Endothelial cell of umbilical vein (primary cell): ENCODE measurements around the gene NTN4. TPM values are rescaled to one million over a fixed set of nuclear protein-coding genes. Genes with fewer than 3 reads are reported as not detected.

Experiments used
- BruUV-seq: library from RNA; stranded (reverse); fragments of 400-500 nt; replicated peaks from 2 replicates; lab custom pipeline; 2021; lab: Mats Ljungman, UMichigan
- CTCF ChIA-PET: fragments of 300-600, 350-600 bp; sonication (Branson Sonifier 250); formaldehyde crosslinking; loops from one replicate; lab custom pipeline; 2021; ENCODE audit warnings: antibody characterized with exemption, inconsistent platforms; lab: Charles Lee
- POLR2A ChIA-PET: fragments of 300-600, 350-600 bp; sonication (Branson Sonifier 250); formaldehyde crosslinking; loops from one replicate; lab custom pipeline; 2021; ENCODE audit warnings: antibody characterized with exemption, inconsistent platforms; lab: Charles Lee
- DNase-seq: peaks from one replicate; pipeline ENCODE4 v3.0.0-alpha.2; 2011; ENCODE audit warnings: low read depth, low spot score
- FAIRE-seq: peaks from 2 replicates; lab custom pipeline; 2011; peaks lifted over from hg19 to GRCh38; lab: Jason Lieb, UNC
- H2AFZ ChIP-seq: 2 replicates; pipeline ENCODE4 v1.6.0; 2012; ENCODE audit warnings: low read depth, low read length, control low read depth, inconsistent platforms
- H3K27ac ChIP-seq: 2 replicates; pipeline ENCODE4 v1.5.1; 2011; ENCODE audit warnings: low read depth, mild to moderate bottlenecking, control low read depth, low read length, moderate library complexity; ENCODE audit not compliant: insufficient read depth
- H3K27me3 ChIP-seq, 2 experiments: 2 replicates each; pipeline versions ENCODE4 v1.6.0 to v1.6.1; 2011; ENCODE audit warnings: low read length in 2 of 2, mixed read lengths in 1 of 2; ENCODE audit not compliant: control insufficient read depth in 2 of 2, insufficient read depth in 2 of 2
- H3K36me3 ChIP-seq, 2 experiments: 2 replicates in 1 of 2; 3 replicates in 1 of 2; pipeline ENCODE4 v1.5.1; 2011; ENCODE audit warnings: low read length in 2 of 2, mild to moderate bottlenecking in 1 of 2, moderate library complexity in 1 of 2; ENCODE audit not compliant: control insufficient read depth in 2 of 2, insufficient read depth in 2 of 2; ENCODE audit errors: extremely low read depth in 1 of 2
- H3K4me1 ChIP-seq: 3 replicates; pipeline ENCODE4 v1.5.1; 2011; ENCODE audit warnings: mild to moderate bottlenecking, low read length; ENCODE audit not compliant: control insufficient read depth, insufficient read depth; ENCODE audit errors: extremely low read depth
- H3K4me2 ChIP-seq: 2 replicates; pipeline ENCODE4 v1.6.1; 2011; ENCODE audit warnings: low read length, control low read depth, mixed read lengths; ENCODE audit not compliant: insufficient read depth
- H3K4me3 ChIP-seq, 3 experiments: fragments of 200-600 bp in 1 of 3; sonication (generic), shearing (Covaris generic) in 1 of 3; replicated peaks in 1 of 3; 2 replicates each; pipeline ENCODE4 v1.5.1; 2011 to 2016; ENCODE audit warnings: control low read depth in 3 of 3, low read length in 3 of 3, mild to moderate bottlenecking in 2 of 3, inconsistent platforms in 1 of 3, low read depth in 1 of 3, moderate library complexity in 1 of 3; ENCODE audit not compliant: insufficient read depth in 1 of 3
- H3K79me2 ChIP-seq: 2 replicates; pipeline ENCODE4 v1.6.0; 2012; ENCODE audit warnings: low read length, inconsistent platforms; ENCODE audit not compliant: control insufficient read depth, insufficient read depth
- H3K9ac ChIP-seq: replicated peaks from 2 replicates; pipeline ENCODE3; 2011; ENCODE audit warnings: low read length, control low read depth; ENCODE audit not compliant: insufficient read depth; ENCODE audit errors: extremely low read depth
- H3K9me1 ChIP-seq: replicated peaks from 3 replicates; pipeline ENCODE4 v1.6.0; 2011; ENCODE audit warnings: mild to moderate bottlenecking, low read length; ENCODE audit not compliant: control insufficient read depth, insufficient read depth; ENCODE audit errors: extremely low read depth
- H3K9me3 ChIP-seq: replicated peaks from 2 replicates; pipeline ENCODE4 v1.5.1; 2012; ENCODE audit warnings: low read length, inconsistent platforms; ENCODE audit not compliant: control insufficient read depth, insufficient read depth
- H4K20me1 ChIP-seq: replicated peaks from 2 replicates; pipeline ENCODE3; 2011; ENCODE audit warnings: mild to moderate bottlenecking, low read length; ENCODE audit not compliant: control insufficient read depth, insufficient read depth; ENCODE audit errors: extremely low read depth
- CTCF ChIP-seq, 2 donors: IDR thresholded peaks; 1 replicate in 1 of 2; 2 replicates in 1 of 2; pipeline ENCODE4 v1.5.1; 2011; ENCODE audit warnings: low read length in 2 of 2, mild to moderate bottlenecking in 2 of 2, moderate library complexity in 2 of 2, control low read depth in 1 of 2, inconsistent platforms in 1 of 2, low read depth in 1 of 2; ENCODE audit not compliant: insufficient read depth in 1 of 2; ENCODE audit errors: extremely low read depth in 1 of 2
- EZH2 ChIP-seq: IDR thresholded peaks from 2 replicates; pipeline ENCODE4 v1.6.1; 2012; ENCODE audit warnings: borderline replicate concordance, low read depth, mild to moderate bottlenecking, moderate library complexity, low read length, inconsistent platforms; ENCODE audit not compliant: severe bottlenecking
- FOS ChIP-seq: IDR thresholded peaks from 2 replicates; pipeline ENCODE4 v1.6.1; 2011; ENCODE audit warnings: mild to moderate bottlenecking, low read length, moderate library complexity, borderline replicate concordance; ENCODE audit not compliant: insufficient read depth
- GATA2 ChIP-seq: IDR thresholded peaks from 2 replicates; pipeline ENCODE4 v1.7.0; 2011; ENCODE audit warnings: low read depth, mild to moderate bottlenecking, moderate library complexity, mixed read lengths, low read length; ENCODE audit not compliant: insufficient read length, insufficient read depth
- JUN ChIP-seq: IDR thresholded peaks from 2 replicates; pipeline ENCODE4 v1.6.1; 2011; ENCODE audit warnings: borderline replicate concordance, low read depth; ENCODE audit not compliant: insufficient read length, insufficient read depth
- MAX ChIP-seq: IDR thresholded peaks from 2 replicates; pipeline ENCODE4 v1.6.1; 2011; ENCODE audit not compliant: insufficient read depth, insufficient read length
- MYC ChIP-seq: IDR thresholded peaks from one replicate; pipeline ENCODE4 v1.6.1; 2011; ENCODE audit warnings: mild to moderate bottlenecking, low read depth, low read length
- POLR2A ChIP-seq: IDR thresholded peaks from 2 replicates; pipeline ENCODE4 v1.6.1; 2012; ENCODE audit warnings: low read depth, mild to moderate bottlenecking, control low read depth, low read length
- POLR2AphosphoS5 ChIP-seq: IDR thresholded peaks from 2 replicates; pipeline ENCODE4 v1.6.1; 2012; ENCODE audit warnings: low read depth, mild to moderate bottlenecking, control low read depth, low read length, moderate library complexity; ENCODE audit not compliant: insufficient read depth
- dilution Hi-C: fragments of 300-500 bp; cut with MboI; formaldehyde crosslinking; loops from one replicate; pipeline ENCODE4 v1.15.0; 2019; ENCODE audit warnings: low sequenced_read_pairs; ENCODE audit not compliant: extremely low pct_ligation_motif_present
- intact Hi-C: fragments of 100-400 bp; cut with micrococcal nuclease; formaldehyde crosslinking; loops from one replicate; pipeline ENCODE4 v1.10.0; 2022
- polyA plus RNA-seq, 4 experiments: library from polyadenylated mRNA; depleted of rRNA in 3 of 4; stranded (reverse) in 3 of 4; unstranded in 1 of 4; fragments of >200 nt; gene quantifications; 2 replicates each; pipeline versions ENCODE4 v1.2.1 to v1.2.3, GENCODE V29; 2011 to 2012; ENCODE audit warnings: missing spikeins in 1 of 4
- total RNA-seq: library from RNA; stranded (reverse); gene quantifications from 2 replicates; pipeline ENCODE4 v1.2.3, GENCODE V29; 2021

Gene NTN4
- total and polyA plus RNA-seq, 2 donors (not counting 3 experiments of a cell fraction or from before 2014, with no cell fraction given) = 120 to 317 TPM

- TF ChIP-seq GATA2 (no peak), MAX (no peak), FOS (no peak), POLR2A (no peak), EZH2 (no peak), MYC (no peak), CTCF (IDR thresholded peaks at IDR 0.05; ENCODE audit: extremely low read depth in 1 of 2, insufficient read depth in 1 of 2, low read depth in 1 of 2, low read length in 2 of 2) (no peak), POLR2AphosphoS5 (no peak), JUN (no peak)
- no peak for FAIRE-seq
These were observed 119.3 kb downstream of the NTN4 start for GRCh38 chr12:95671265-95671664.

More at GRCh38 chr12:95671265-95671664, 119.3 kb downstream of the NTN4 start:
- H3K4me3 ChIP-seq = no peak overlapping the region
- no peak for DNase-seq
- H3K36me3 ChIP-seq = peaks cover 0 to 13% of the 10 kb centered on the region in 2 experiments
- POLR2A ChIA-PET = no interaction called here
- BruUV-seq = no TSS peak
- CTCF ChIA-PET = interaction anchor here (1.0 kb wide), 1 partner anchor 143 kb away, joined by 3 read pairs; no protein-coding TSS in a partner anchor
- H3K4me2 ChIP-seq = no peak overlapping the region
- no peaks in the 10 kb centered on the region for H3K79me2 ChIP-seq
- H3K9ac ChIP-seq = no peak overlapping the region
- H4K20me1 ChIP-seq = no peaks in the 10 kb centered on the region
- H2AFZ ChIP-seq = no peak overlapping the region
- no peaks in the 10 kb centered on the region for H3K9me1 ChIP-seq
- H3K27ac ChIP-seq = no peak overlapping the region
- dilution Hi-C loops = no loop called here
- no peaks in the 10 kb centered on the region for H3K27me3 ChIP-seq
- no peaks in the 10 kb centered on the region for H3K9me3 ChIP-seq
- H3K4me1 ChIP-seq = peaks cover 4% of the 10 kb centered on the region
- intact Hi-C loops = no loop called here
